IPS-18c (cell line): ENCODE data around the gene DNMBP.
"Not testable (repeated sequence)": the region's sequence is repeated elsewhere in the genome, so short reads cannot be mapped to it uniquely, and the experiment has no call there.

Source experiments
- H3K4me3 ChIP-seq: 2 replicates; pipeline ENCODE4 v1.7.0; 2013; ENCODE audit warnings: low read depth, mild to moderate bottlenecking, low read length, moderate library complexity; ENCODE audit not compliant: insufficient read depth
- H3K9me3 ChIP-seq: one replicate; pipeline ENCODE4 v1.6.1; 2013; ENCODE audit warnings: mild to moderate bottlenecking, low read length, moderate library complexity; ENCODE audit not compliant: control insufficient read depth, insufficient read depth

DNMBP gene

DNA sequence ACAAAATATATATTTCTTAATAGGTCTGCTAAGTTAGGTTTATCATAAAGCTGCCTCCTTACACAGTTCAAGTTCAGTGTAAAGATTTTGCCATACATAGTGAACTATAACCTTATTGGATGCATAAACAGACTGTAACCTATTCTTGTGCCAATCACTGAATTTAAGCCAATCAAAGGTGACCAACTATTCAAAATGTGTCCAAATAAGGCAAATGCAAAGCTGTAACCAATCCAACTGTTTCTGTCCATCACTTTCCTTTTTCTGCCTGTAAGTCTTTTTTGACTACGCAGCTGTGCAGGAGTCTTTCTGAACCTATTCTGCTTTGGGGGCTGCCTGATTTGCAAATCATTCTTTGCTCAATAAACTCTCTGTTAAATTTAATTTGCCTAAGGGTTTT lies 11.6 kb upstream of the DNMBP start:
- no peaks in the 10 kb centered on the region for H3K9me3 ChIP-seq
- no peak overlapping the region for H3K4me3 ChIP-seq

DNA sequence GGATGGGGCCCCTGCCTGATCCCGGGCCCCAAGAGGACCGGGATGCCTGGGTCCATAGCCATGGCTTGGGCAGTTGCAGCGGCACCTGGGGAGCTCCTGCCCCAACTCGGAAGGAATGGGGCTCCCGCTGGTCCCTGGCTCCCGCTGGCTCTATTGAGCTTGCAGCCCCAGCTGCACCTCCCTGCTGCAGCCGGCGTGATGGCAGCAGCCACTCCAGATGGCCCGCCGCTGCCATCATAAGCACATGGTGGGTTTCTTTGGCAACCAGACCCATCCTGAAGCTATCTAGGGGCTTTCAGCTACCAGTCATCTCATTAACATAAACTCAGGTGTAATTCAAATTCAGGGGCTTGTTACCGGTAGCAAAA lies 11.1 kb upstream of the DNMBP start:
- Histone ChIP-seq H3K4me3 (no peak overlapping the region), H3K9me3 (no peaks in the 10 kb centered on the region)

DNA sequence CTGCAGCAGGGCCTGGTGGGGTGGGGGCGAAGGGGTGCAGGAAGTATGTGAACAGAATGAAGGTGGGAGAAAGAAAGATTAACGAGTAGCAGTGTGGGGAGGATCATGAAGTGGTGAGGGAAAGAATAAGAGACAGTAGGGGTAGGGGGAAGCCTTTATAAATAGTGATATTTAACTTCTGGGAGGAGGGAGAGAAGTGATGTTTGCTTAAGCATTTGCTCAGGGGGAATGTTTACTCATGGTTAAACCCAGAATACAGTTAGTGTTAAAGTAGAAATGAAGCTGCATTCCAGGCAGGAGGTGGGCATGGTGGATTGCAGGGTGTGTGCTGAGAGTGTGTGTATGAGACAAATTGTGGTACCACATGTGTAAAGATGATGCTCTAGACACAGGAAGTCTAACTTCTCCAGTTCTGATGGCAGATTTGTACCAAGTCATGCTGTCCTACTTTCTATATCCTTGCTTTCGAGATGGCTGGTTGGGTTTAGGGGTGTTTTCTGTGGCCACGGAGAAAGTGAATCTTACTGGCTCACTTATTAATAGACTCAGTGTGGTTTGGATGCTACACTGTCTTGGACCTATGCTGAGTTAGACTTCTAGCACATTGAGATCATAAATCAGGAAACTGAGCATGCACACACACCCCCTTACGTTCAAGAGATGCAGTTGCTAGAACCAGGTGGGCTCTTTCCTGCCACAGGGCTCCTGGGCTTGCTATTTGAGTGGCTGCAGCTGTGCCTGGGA lies 10.6 kb upstream of the DNMBP start:
- no peaks in the 10 kb centered on the region for H3K9me3 ChIP-seq
- no peak overlapping the region for H3K4me3 ChIP-seq

DNA sequence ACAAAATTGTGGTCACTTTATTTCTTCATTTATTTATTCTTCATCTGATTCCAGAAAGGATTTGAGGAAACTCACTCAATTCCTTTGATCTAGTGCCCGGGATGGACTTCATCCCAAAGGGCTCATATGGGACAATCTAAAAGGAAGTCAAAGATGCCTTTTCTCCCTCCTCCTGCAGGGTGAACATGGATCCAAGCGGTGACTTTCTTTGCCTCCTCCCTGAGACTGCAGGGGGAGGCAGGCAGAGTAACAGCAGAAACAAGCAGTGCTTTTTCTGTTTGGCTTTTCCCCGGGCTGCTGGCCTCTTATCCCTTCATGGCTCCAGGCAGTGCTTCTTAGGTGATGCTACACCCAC lies 10.0 kb upstream of the DNMBP start:
- Histone ChIP-seq H3K4me3 (no peak overlapping the region), H3K9me3 (no peaks in the 10 kb centered on the region)

DNA sequence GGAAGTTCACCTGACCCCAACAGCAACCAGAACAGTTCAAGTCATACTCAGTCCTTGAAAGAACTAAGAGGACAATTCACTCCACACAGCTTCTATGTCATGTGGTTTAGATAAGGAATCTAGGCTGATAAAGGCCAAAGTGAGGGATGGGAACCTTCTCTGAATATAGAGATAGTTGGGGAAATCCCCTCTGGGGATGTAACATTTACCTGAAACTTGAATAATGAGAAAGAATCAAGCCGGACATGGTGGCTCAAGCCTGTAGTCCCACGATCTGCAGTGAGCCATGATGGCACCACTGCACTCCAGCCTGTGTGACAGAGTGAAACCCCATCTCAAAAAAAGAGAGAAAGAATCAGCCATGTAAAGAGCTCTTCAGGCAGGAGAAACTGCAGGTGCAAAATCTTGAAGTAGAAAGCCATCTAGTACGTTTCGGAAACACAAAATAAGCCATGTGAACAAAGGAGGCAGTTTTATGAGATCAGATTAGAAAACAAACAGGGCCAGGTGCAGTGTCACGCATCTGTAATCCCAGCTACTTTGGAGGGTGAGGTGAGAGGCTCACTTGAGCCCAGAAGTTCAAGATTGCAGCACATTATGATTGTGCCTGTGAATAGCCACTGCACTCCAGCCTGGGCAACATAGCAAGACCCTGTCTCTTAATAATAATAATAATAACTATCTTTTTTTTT lies 4.5 kb upstream of the DNMBP start:
- Histone ChIP-seq H3K9me3 (no peaks in the 10 kb centered on the region), H3K4me3 (no peak overlapping the region)

DNA sequence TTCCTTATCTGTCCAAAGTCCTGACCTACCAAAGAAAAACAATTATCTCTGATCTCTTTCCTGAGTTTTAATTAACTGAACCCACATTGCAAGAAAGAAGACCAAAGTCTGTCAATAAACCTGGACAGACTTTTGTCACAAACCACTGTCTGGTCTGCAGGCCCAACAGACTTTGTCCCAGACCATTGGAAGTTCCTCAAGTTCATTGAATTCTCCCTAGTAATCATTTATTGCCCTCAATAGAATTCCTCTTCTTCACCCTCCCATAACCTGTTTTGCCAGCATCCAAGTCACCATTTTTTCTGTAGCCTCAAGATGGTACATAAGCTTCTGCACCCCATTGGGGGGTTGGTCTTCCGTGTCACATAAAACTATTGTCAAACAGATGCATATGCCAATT lies 3.9 kb upstream of the DNMBP start:
- Histone ChIP-seq H3K9me3 (no peaks in the 10 kb centered on the region), H3K4me3 (no peak overlapping the region)

DNA sequence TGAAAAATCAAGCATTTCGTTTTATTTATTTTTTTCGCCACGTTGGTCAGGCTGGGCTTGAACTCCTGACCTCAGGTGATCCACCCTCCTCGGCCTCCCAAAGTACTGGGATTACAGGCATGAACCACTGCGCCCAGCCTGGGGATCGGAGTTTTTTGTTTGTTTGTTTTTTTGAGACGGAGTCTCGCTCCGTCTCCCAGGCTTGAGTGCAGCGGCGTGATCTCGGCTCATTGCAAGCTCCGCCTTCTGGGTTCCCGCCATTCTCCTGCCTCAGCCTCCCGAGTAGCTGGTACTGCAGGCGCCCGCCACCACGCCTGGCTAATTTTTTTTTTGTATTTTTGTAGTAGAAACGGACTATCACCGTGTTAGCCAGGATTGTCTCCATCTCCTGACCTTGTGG lies 2.2 kb upstream of the DNMBP start:
- not testable (repeated sequence) for H3K4me3 ChIP-seq, H3K9me3 ChIP-seq

DNA sequence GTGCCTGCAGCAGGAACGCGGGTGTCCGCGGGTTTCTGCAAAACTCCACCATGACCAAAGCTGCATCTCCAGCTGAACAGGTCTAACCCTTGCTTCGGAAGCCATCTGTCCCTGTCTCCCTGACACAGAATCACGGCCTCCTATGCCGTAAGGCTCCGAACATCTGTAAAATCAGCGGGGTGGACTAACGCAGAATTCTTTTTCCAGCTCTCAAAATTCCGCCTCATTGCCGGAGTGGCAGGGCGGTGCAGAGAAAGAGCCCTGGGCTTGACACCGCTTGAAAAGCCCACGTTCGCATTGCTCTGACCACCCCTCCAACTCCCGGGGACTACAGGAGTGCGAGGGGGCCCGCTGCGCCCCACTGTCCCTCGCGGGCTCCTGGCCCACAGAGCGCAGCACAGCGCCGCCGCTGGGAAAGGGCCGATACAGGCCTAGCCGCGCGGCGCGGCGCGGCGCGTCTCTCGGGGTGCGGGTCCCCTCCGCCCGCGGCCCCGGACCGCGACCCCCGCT lies 409 bp downstream of the DNMBP start:
- H3K4me3 ChIP-seq = peak overlapping the region; percentile 63
- no peaks in the 10 kb centered on the region for H3K9me3 ChIP-seq

DNA sequence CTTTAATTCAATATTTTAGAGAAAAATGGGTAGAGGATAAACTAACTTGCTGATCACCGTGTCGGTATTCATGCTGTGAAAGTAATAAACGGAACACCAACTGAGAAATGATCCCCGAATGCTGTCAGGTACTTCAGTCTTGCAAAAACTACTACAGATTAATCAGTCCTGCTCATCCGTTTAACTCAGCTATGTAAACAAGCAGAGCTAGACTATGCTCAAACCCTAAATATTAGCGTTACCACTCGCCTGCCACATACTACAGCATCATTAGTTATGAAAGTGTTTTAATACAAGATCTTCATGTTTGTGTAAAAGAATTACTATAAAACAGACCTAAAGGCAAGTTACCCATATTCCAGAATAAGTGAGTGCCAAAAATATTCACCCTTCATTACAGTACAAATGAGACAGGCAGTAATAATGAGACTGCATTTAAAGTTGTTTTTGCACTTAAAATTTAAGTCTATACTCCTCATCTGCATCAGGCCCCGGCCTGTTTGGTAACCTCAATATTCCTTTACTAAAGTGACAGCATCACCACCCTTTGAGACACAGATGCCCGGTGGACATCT lies 952 bp downstream of the DNMBP start:
- Histone ChIP-seq H3K9me3 (no peaks in the 10 kb centered on the region), H3K4me3 (peak overlapping the region; percentile 63)

DNA sequence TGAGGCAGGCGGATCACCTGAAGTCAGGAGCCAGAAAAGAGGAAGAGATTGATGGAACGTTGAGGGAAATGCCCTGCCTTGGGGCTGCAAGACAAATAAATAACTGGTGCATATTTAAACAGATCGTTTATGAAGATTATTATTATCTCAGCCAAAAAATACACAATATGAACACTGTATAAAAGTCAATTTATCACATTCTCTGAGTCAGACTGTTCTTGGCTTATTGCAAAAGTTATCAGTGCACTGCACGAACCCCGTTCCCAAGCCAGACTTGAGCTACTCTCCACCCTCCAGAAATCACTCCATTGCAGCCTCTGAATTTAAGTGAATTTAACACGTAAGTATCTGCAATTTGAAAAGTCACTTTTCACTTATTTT lies 1.6 kb downstream of the DNMBP start:
- Histone ChIP-seq H3K9me3 (peaks cover 2% of the 10 kb centered on the region), H3K4me3 (no peak overlapping the region)

DNA sequence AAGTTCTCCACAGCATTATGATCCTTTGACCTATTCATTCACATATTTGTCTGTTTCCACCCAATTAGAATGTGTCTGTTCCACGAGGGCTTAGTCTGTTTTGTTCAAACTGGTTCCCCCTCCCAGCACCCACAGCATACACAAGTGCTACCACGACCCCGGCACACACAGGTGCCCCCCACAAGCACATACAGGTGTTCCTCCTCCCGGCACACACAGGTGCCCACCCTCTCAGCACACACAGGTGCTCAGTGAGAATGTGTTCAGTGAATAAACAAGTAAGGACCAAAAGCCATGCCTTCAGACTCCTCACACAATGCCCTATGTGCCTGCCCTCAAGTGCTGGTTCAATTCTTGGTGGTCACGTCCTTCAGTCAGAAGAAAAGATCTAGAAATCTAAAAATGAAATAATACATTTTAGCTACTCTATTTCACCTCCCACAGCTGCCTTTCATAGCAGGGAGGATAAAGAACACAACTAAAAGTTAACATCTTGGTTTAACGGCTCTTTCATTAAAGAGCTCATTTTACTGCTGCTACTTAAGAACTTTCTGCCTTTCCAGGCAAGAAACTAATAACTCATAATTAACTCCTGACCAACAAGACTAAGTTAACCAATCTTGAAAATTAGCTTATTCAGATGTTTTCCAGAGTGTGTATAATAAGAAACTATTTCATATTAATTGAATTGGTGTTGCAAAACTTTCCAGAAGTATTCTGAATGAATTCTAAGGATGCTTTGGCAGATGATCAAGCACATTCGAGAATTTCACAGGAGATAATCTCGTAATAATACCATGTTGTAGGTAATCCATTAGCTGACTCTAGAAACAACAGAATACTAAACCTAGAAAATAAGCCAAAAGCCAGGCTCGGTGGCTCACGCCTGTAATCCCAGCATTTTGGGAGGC lies 2.3 kb downstream of the DNMBP start:
- no peak overlapping the region for H3K4me3 ChIP-seq
- H3K9me3 ChIP-seq = peaks cover 3% of the 10 kb centered on the region

DNA sequence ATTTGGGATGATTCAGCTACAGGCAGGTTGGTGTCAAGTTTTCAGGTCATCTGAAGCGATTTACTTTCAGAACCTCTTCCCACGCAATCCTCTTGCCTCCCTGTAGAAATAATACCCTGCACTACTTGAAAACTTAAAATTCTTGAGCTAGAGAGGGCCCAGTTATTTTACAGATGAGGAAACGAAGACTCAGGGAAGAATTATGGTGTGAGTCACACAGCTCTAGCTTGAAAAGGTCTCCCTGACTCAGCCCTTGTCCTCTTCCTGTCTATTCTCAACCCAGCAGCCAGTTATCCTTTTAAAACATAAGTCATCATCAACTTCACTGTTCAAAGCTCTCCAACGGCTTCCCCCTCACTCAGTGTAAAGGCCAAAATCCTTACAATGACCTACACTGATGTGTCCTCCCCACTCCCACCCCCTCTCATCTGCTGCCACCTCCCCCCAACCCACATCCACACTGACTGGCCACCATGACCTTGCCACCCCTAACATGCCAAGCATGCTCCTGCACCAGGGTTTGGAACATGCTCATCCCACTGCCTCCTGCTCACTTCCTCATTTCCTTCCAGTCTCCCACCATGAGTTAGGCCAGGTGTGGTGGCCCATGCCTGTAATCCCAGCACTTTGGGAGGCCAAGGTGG lies 3.4 kb downstream of the DNMBP start:
- Histone ChIP-seq H3K9me3 (peaks cover 3% of the 10 kb centered on the region), H3K4me3 (no peak overlapping the region)

DNA sequence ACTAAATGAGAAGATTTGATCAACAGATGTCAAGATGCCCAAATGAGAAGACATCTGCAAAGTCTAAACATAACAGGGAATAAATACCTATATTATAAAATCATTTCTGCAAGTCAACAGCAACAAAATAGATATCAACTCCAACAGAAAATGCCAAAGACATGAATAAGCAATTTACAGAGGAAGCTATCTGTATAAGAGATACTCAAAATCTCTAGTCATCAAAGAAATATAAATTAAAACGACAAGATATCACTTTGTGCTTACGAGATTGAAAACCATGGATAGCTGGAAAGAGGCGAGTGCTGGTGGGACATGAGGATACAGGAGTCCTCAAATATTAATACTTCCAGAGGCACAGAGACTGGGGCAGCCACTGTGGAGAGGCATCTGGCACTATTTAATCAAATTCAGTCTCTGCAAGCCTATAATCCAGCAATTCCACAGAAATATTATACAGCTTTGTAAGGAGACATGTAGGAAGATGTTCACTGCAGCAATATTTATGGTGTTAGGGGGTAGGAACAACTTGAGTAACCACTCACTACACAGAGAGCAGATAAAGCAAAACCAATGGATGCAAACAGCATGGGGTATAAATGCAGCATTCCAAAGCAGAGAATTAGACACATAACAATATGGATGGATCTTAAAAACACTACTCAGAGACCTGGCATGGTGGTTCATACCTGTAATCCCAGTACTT lies 4.8 kb downstream of the DNMBP start:
- Histone ChIP-seq H3K4me3 (no peak overlapping the region), H3K9me3 (peaks cover 3% of the 10 kb centered on the region)

DNA sequence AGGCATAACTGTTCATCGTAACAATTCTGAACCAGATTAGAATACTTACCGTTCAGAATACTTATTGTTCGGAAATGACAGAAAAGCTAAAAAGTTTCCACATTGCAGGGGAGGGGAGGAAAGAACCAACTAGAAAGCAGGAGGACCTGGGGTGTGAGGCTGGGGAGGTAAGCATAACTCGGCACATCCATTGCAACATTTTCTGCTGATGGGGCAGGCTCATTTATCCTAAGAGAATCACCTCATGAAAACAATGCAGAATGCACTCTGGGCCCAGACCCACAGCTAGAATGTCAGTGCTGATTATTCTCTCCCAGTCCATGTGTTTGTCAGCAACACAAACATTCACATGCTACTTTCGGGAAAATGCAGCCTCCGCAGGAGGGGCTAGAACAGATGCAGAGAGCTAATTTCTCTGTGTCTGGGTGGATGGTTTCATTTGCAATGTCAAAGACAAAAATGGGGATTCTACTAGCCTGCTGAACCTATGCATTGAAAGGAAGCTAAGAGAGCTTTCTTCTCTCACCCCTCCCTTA lies 9.6 kb downstream of the DNMBP start:
- no peak overlapping the region for H3K4me3 ChIP-seq
- H3K9me3 ChIP-seq = peaks cover 3% of the 10 kb centered on the region

DNA sequence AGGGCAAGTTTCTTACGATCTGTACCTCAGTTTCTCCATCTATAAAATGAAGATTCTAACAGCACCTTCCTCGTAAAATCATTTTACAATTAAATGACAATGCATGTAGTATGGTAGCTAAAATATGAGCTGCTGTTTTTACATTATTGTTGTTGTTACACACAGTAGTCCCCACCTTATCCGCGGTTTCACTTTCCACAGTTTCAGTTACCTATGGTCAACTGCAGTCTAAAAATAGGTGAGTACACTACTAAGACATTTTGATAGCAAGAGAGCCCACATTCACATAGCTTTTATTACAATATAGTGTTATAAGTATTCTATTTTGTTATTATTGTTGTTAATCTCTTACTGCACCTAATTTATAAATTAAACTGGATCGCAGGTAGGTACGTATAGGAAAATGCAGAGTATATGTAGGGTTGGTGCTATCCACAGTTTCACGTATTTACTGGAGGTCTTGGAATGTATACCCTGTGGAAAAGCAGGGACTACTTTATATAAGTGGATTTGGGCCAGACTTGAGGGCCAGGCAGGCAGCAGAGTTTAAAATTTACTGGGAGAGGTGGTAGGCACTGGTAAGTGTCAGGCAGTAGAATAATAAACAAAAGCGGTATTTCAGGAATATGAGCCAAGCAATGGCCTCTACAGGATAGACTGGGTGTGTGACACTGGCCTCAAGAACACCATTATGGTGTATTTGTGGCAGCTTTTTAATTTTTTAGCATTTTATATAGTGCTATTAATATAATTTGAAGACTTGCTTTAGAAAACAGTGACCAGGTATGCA lies 10.2 kb downstream of the DNMBP start:
- H3K9me3 ChIP-seq = peaks cover 3% of the 10 kb centered on the region
- H3K4me3 ChIP-seq = no peak overlapping the region

DNA sequence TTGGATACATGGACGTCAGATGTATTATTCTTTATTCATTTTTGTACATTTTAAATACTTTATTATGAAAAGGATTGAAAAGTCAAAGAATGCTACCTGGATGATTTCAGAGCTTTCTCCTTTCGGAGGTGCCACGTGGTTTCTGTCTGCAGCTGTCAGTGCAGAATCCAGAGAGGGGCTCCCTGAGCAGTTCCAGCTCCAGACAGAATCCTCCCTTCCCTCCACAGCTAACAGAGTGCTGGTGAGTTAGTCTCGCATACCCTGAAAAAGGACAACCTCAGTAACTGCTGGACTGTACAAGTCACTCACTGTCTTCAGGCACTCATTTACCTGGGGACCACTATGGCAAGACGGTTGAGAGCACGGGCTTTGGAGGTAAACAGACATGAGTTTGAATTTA lies 10.9 kb downstream of the DNMBP start:
- peaks cover 3% of the 10 kb centered on the region for H3K9me3 ChIP-seq
- no peak overlapping the region for H3K4me3 ChIP-seq
